ENCODE results near the gene CDH3. TPM values are rescaled to one million over a fixed set of nuclear protein-coding genes. Genes with fewer than 3 reads are reported as not detected.
A peak's percentile ranks its signal among the peaks of the same experiment; 100 is the strongest.

CDH3 gene
- polyA plus RNA-seq, 1 donor (not counting 4 experiments of a cell fraction or from before 2014, with no cell fraction given), result 366 TPM

GRCh38 chr16:68740628-68741346 is 95.7 kb downstream of the CDH3 start:
- H3K27ac ChIP-seq (ENCODE audit: control insufficient read depth, insufficient read depth, low read length), result peak overlapping the region; percentile 89
- H3K9me1 ChIP-seq (ENCODE audit: control insufficient read depth, extremely low read depth, insufficient read depth, low read length), result peaks cover 4% of the 10 kb centered on the region
- no peak for TF ChIP-seq CTCF (optimal IDR thresholded peaks at IDR 0.05 in 1 of 3, IDR thresholded peaks at IDR 0.05 in 1 of 3, conservative IDR thresholded peaks at IDR 0.05 in 1 of 3; ENCODE audit: extremely low read depth in 1 of 3, insufficient read depth in 2 of 3, low read length in 3 of 3)
- TF ChIP-seq EZH2 (IDR thresholded peaks at IDR 0.05; ENCODE audit: low read length), result no peak
- peaks cover 8% of the 10 kb centered on the region for H4K20me1 ChIP-seq (ENCODE audit: control insufficient read depth, extremely low read depth, insufficient read depth, low read length)
- no peak overlapping the region for H2AFZ ChIP-seq (ENCODE audit: control insufficient read depth, low read length)
- H3K4me1 ChIP-seq (ENCODE audit: control insufficient read depth, extremely low read depth, insufficient read depth, low read length), result peaks cover 73% of the 10 kb centered on the region
- H3K9me3 ChIP-seq (ENCODE audit: control insufficient read depth, low read depth, low read length), result no peaks in the 10 kb centered on the region
- H3K36me3 ChIP-seq (ENCODE audit: control insufficient read depth in 2 of 2, extremely low read depth in 1 of 2, insufficient read depth in 2 of 2, low read length in 2 of 2), result peaks cover 10 to 24% of the 10 kb centered on the region in 2 experiments
- DNase-seq (ENCODE audit: low read depth, low spot score), result no peak
- peaks cover 78% of the 10 kb centered on the region for H3K79me2 ChIP-seq (ENCODE audit: control insufficient read depth, insufficient read depth, low read length)
- H3K4me2 ChIP-seq (ENCODE audit: control insufficient read depth, extremely low read depth, insufficient read depth, low read depth, low read length), result peak overlapping the region; percentile 80
- H3K4me3 ChIP-seq (ENCODE audit: control insufficient read depth in 2 of 3, extremely low read depth in 1 of 3, insufficient read depth in 2 of 3, low read depth in 1 of 3, low read length in 3 of 3), result peak overlapping the region in 2 of 3 experiments; percentile 1 to 41
- no peaks in the 10 kb centered on the region for H3K27me3 ChIP-seq (ENCODE audit: control insufficient read depth, extremely low read depth, insufficient read depth, low read length)
- dilution Hi-C loops (cut with MboI; ENCODE audit: extremely low pct_ligation_motif_present, low sequenced_read_pairs), result no loop called here
- no peak for FAIRE-seq
- H3K9ac ChIP-seq (ENCODE audit: control insufficient read depth, extremely low read depth, insufficient read depth, low read length), result peak overlapping the region; percentile 63

GRCh38 chr16:68743664-68744063 is 98.6 kb downstream of the CDH3 start:
- TF ChIP-seq CTCF (optimal IDR thresholded peaks at IDR 0.05 in 1 of 3, IDR thresholded peaks at IDR 0.05 in 1 of 3, conservative IDR thresholded peaks at IDR 0.05 in 1 of 3; ENCODE audit: extremely low read depth in 1 of 3, insufficient read depth in 2 of 3, low read length in 3 of 3) (no peak), EZH2 (IDR thresholded peaks at IDR 0.05; ENCODE audit: low read length) (no peak)
- H3K36me3 ChIP-seq (ENCODE audit: control insufficient read depth in 2 of 2, extremely low read depth in 1 of 2, insufficient read depth in 2 of 2, low read length in 2 of 2), result peaks cover 14 to 33% of the 10 kb centered on the region in 2 experiments
- no peak for DNase-seq (ENCODE audit: low read depth, low spot score)
- H3K4me1 ChIP-seq (ENCODE audit: control insufficient read depth, extremely low read depth, insufficient read depth, low read length), result peaks cover 70% of the 10 kb centered on the region
- dilution Hi-C loops (cut with MboI; ENCODE audit: extremely low pct_ligation_motif_present, low sequenced_read_pairs), result no loop called here
- no peak overlapping the region for H2AFZ ChIP-seq (ENCODE audit: control insufficient read depth, low read length)
- H4K20me1 ChIP-seq (ENCODE audit: control insufficient read depth, extremely low read depth, insufficient read depth, low read length), result peaks cover 8% of the 10 kb centered on the region
- H3K79me2 ChIP-seq (ENCODE audit: control insufficient read depth, insufficient read depth, low read length), result peaks cover 90% of the 10 kb centered on the region
- H3K9me3 ChIP-seq (ENCODE audit: control insufficient read depth, low read depth, low read length), result no peaks in the 10 kb centered on the region
- H3K27me3 ChIP-seq (ENCODE audit: control insufficient read depth, extremely low read depth, insufficient read depth, low read length), result no peaks in the 10 kb centered on the region
- H3K9me1 ChIP-seq (ENCODE audit: control insufficient read depth, extremely low read depth, insufficient read depth, low read length), result peaks cover 4% of the 10 kb centered on the region
- H3K4me3 ChIP-seq (ENCODE audit: control insufficient read depth in 2 of 3, extremely low read depth in 1 of 3, insufficient read depth in 2 of 3, low read depth in 1 of 3, low read length in 3 of 3), result peak overlapping the region in 1 of 3 experiments; percentile 61
- peak overlapping the region; percentile 73 for H3K9ac ChIP-seq (ENCODE audit: control insufficient read depth, extremely low read depth, insufficient read depth, low read length)
- FAIRE-seq, result no peak
- peak overlapping the region; percentile 89 for H3K27ac ChIP-seq (ENCODE audit: control insufficient read depth, insufficient read depth, low read length)
- H3K4me2 ChIP-seq (ENCODE audit: control insufficient read depth, extremely low read depth, insufficient read depth, low read depth, low read length), result peak overlapping the region; percentile 82

Measured in keratinocyte (primary cell).